GM13976 (cell line): ENCODE results near the gene VPS8.

ENCODE experiments used
- DNase-seq: peaks from one replicate; pipeline ENCODE4 v3.0.0; 2012; ENCODE audit warnings: low spot score
- in situ Hi-C: fragments of 300-500 bp; cut with MboI; formaldehyde crosslinking; loops from one replicate; pipeline ENCODE4 v1.12.0; 2022; ENCODE audit warnings: low sequenced_read_pairs, mixed read lengths, inconsistent platforms; ENCODE audit not compliant: unreplicated experiment
- TF ChIP-seq, protein P1 (sequence below): IDR thresholded peaks from 2 replicates; pipeline ENCODE4 v1.5.1; 2012; ENCODE audit warnings: borderline replicate concordance, mild to moderate bottlenecking; ENCODE audit not compliant: insufficient read depth; ENCODE audit errors: extremely low read depth, missing control alignments, control extremely low read depth

The VPS8 gene

GRCh38 chr3:185021256-185021655 is 209.3 kb downstream of the VPS8 start:
- TF ChIP-seq, protein P1, sequence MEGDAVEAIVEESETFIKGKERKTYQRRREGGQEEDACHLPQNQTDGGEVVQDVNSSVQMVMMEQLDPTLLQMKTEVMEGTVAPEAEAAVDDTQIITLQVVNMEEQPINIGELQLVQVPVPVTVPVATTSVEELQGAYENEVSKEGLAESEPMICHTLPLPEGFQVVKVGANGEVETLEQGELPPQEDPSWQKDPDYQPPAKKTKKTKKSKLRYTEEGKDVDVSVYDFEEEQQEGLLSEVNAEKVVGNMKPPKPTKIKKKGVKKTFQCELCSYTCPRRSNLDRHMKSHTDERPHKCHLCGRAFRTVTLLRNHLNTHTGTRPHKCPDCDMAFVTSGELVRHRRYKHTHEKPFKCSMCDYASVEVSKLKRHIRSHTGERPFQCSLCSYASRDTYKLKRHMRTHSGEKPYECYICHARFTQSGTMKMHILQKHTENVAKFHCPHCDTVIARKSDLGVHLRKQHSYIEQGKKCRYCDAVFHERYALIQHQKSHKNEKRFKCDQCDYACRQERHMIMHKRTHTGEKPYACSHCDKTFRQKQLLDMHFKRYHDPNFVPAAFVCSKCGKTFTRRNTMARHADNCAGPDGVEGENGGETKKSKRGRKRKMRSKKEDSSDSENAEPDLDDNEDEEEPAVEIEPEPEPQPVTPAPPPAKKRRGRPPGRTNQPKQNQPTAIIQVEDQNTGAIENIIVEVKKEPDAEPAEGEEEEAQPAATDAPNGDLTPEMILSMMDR: no peak
- DNase-seq: no peak
- in situ Hi-C loops: no loop called here

GRCh38 chr3:185024406-185024805 is 212.4 kb downstream of the VPS8 start:
- DNase-seq: no peak
- TF ChIP-seq, protein P1: no peak
- in situ Hi-C loops: no loop called here

DNA sequence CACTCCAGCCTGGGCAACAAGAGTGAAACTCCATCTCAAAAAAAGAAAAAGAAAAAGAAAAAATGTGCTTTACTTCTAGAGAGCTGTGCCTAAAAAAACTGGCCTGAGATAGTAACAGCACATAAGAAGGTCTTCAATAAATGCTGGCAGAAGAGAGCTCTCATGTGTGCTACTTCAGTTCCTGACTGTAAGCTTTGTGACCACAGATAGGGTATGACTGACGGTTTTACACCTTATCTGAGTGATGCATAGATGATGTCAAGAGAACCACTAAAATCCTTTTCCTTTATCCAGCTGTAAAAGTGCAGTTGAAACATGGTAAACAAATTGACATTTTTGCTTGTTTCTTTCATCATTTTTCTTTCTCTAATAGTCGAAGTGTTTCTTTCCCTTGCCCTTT is 213.0 kb downstream of the VPS8 start:
- TF ChIP-seq, protein P1: no peak
- no peak for DNase-seq
- in situ Hi-C loops: no loop called here

DNA sequence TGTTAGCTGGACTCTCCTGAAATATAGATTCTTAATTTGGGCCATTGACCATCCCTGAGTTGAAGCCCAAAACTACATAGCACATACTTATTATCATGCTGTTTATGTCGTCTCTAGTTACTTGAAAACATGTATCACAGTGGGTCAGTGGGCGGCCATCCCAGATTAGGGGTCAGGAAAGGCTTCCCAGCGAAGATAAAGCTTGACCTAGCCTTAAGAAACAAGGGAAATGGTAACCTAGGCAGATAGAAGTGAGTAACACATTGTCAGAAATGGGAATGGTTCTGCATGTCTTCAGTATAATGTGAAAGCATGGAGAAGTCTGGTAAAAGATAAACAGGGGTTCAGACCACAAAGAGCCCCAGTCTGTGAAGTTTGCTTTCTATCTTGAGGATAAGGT is 216.2 kb downstream of the VPS8 start:
- no peak for DNase-seq
- in situ Hi-C loops: no loop called here
- TF ChIP-seq, protein P1: no peak

DNA sequence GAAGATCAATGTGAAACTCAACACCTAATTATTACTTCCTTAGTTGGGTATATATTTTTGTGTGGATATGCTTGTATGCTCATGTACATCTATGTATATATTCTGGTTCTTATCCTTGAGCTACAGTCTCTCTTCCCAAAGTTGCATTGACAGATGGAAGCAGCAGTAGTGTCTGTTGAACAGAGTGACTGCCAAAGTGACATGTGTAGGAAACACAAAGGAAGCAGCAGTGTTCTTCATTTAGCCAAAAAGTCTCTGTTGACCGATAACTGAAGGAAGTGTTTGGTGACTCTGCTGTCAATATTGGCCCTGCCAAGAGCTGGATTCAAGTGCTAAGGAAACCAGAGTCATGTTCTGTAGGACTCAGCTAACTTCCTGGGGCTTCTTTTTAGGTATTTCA is 217.1 kb downstream of the VPS8 start:
- TF ChIP-seq, protein P1: no peak

GRCh38 chr3:185030399-185030798 is 218.4 kb downstream of the VPS8 start:
- TF ChIP-seq, protein P1: no peak
- in situ Hi-C loops: no loop called here
- DNase-seq: no peak

More for the DNA sequence above, 217.1 kb downstream of the VPS8 start:
- in situ Hi-C loops: no loop called here
- no peak for DNase-seq

GRCh38 chr3:185030951-185031350 is 219.0 kb downstream of the VPS8 start:
- in situ Hi-C loops: no loop called here
- TF ChIP-seq, protein P1: no peak
- no peak for DNase-seq
